Stimulated activated CD4-positive, alpha-beta T cell treated with anti-CD3 and anti-CD28 coated beads, Interleukin-1b, Interleukin-23, amount 100 ng/mL, for 24 hours (primary cell): Measurements from ENCODE around the gene DBI.
A peak's percentile ranks its signal among the peaks of the same experiment; 100 is the strongest.
"Not testable (repeated sequence)": the region's sequence is repeated elsewhere in the genome, so short reads cannot be mapped to it uniquely, and the experiment has no call there.

Source experiments
- DNase-seq, 4 experiments: peaks; one replicate each; pipeline ENCODE4 v3.0.0-alpha.2; 2020; ENCODE audit warnings: low read depth in 4 of 4, low spot score in 1 of 4

Gene DBI

DNA sequence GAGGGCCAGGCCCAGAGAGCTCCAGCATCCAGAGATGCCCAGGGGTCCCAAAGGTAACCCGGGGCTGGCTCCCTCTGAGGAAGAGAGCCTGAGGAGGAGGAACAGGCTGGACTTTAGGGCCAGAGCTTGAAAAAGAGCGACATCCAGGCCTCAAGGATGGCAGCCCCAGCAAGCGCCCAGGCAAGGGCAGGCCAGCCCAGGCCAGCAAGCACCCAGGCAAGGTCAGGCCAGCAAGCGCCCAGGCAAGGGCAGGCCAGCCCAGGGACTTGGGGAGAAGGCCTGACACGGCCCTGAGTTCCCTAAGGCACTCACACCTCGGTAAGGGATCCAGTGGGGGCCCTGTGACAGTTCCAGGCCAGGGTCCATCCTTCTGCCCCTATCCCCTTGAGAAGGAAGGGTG, 30.4 kb downstream of the DBI start:
- no peak for DNase-seq

DNA sequence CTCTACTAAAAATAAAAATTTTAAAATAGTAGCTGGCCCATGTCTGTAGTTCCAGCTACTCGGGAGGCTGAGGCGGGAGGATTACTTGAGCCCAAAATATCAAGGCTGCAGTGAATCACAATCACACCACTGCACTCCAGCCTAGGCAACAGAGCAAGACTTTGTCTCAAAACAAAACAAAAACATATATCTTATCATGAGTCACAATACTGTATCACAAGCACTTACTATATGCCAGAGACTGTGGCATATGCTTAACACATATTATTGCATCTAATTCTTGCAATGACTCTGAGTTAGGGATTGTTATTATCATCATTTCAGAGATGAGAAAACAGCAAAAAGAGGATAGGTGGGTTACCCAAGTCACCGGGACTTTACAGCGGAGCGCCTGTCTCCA, 35.3 kb downstream of the DBI start:
- no peak for DNase-seq

DNA sequence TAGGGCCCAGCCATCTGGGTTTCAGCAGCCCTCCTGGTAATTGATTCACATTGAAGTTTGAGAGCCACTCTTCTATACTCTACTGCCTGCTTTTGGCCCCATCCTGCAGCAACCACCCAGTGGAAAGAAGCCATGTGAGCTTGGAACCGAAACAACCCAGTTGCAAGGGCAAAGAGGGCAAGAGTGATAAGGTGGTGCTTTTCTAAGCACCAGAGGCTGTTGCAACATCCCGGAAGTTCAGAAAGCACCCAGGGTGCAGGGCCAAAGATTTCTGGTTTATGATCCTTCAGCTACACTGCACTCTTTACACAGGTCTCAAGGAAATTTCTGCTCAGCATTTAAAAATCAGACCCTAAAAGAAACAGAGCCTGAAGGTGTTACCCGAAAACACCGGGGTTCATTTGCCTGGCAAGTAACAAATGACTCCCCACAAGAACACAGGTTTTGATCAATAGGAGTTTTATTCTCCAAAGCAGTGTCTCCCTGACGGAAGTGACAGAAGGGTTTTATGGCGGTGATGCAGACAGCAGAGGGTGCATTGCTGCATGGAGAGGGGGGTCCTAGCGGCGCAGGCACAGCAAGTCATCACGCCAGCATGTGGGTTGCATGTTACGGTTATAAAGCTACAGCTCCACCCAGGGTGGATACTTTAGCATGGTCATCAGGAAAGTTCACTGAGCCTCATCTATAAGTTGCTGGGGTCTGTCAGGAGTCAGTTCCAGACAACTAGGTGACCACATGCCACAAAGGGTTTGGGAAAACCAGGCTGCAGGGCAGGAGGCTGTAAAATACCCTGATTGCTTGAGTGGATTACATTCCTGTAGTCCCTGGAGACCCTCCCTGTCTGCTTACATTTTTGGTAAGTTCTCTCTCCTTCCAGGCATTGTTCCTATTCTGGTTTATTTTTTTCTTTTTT, 36.1 kb downstream of the DBI start:
- DNase-seq: no peak

DNA sequence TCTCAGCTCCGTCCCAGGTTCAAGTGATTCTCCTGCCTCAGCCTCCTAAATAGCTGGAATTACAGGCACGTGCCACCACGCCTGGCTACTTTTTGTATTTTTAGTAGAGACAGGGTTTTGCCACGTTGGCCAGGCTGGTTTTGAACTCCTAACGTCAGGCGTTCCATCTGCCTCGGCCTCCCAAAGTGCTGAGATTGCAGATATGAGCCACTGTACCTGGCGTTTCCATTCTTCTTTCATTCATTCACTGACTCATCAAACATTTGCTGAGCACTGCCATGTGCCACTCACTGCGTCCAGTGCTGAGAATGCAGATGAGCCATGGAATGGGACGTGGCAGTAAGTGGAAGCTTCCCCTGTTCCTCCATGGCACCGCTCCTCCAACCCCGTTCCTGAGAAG, 36.8 kb downstream of the DBI start:
- DNase-seq: not testable (repeated sequence)

DNA sequence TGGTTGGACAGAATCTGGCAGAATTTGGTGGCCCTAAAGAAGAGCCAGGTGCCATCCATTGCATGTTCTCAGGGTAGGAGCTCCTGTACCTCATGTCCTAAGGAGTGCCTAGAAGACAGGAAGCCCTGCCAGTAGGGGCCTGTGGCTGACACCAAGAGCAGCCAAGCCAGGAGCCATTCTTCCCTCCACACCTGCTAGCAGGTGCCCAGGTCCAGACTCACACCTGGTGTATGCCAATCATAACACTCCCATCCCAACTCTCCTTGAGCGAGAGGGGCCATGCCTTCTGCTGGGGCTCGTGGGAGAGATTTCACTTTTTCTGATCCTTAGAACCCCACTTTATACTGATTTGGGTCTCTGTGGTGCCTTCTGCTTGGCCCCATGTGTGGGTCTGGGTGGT, 38.4 kb downstream of the DBI start:
- DNase-seq: no peak

DNA sequence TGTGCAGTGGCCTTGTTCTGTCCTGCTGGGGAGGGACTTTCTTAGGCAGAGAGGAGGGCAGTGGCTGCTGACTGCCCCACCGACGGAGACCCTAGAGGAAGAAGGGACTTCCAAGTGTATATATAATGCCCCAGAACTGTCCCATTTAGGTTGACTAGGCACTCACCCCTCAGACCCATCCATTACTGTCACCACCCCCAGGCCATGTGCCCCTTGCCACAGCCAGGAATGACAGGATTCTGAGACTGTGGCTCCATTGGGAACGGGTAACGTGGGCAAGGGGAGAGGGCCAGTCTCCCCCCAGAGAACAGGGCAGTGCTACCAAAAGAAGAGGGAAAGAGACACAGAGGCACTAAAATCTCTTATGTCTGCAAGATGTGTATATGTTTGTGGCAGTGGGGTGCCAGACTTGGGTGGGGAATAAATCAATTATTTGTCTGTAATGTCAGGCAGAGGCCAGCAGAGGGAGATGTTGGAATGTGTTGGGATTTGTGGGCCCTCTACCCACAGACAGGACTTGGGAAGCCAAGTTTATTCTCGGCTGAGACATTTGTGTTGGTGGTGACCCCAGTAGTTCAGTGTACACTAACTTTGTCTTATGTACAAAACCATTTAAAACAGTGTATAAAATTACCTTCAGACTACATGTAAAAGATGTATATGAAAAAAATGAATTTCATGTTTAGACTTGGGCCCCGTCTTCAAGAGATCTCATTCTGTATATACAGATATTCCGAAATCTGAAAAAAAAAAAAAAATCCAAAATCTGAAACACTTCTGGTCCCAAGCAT, 40.8 kb downstream of the DBI start:
- DNase-seq: peak in 1 of 4 experiments; percentile 8

DNA sequence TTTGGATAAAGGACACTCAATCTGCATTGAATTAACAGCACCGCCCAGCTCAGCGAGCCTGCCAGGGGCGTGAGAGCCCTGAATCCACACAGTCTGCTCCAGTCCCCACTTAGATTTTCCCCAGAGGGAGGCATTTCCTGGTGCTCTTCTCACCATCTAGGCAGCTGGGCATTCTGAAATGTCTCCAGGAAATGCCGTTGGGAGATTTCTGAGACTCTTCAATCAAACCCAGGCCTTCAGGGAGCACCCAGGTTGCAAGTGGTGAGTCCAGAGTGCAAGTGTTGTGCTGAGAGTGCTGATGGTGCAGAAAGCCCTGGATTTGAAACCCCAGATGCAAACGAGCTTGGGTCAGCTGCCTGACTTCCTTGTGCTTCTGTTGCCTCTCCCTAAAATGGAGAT, 41.4 kb downstream of the DBI start:
- no peak for DNase-seq

DNA sequence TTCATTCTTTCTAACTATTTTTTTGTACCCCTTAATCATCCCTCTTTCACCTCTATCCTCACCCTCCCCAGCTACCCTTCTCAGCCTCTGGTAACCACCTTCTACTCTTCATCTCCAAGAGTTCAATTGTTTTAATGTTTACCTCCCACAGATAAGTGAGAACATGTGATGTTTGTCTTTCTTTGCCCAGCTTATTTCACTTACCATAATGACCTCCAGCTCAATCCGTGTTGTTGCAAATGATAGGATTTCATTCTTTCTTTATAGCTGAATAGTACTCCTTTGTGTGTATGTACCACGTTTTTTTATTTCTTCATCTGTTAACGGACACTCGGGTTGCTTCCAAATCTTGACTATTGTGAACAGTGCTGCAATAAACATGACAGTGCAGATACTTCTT, 42.7 kb downstream of the DBI start:
- DNase-seq: no peak

DNA sequence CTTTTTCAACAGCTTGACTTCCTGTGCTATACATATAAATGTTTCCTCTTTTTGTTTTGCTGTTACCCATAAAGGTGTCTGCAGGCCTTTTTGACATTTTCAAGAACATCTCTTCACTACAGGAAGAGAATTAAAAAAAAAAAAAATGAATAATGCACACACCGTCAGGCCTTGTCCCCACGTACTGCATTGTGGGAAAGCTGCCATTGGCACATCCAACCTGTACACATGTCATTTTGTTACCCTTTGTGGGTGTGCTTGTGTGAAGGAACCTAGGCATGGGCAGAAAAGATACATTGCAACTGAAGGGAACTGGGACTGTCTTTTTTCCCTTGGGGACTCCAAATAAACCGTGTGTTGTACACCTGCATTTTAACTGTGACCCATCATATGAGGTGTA, 48.1 kb downstream of the DBI start:
- no peak for DNase-seq

DNA sequence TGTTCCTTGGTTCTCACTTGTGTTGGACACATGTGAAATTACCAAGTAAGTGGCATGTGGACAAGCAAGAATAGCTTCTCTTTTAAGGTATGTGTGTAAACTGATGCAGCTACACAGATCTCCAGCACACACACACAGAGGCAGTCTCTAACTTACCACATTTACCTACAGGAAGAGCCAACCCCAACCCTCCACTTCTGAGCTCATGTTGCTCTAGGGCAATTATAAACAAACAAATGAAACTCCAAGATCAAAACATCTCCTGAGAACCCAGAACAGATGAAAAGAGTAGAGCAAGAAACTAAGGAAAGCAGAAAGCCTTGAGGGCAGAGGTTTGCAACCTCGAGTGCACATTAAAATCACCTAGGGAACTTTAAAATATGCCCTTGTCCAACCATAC, 48.9 kb downstream of the DBI start:
- no peak for DNase-seq

DNA sequence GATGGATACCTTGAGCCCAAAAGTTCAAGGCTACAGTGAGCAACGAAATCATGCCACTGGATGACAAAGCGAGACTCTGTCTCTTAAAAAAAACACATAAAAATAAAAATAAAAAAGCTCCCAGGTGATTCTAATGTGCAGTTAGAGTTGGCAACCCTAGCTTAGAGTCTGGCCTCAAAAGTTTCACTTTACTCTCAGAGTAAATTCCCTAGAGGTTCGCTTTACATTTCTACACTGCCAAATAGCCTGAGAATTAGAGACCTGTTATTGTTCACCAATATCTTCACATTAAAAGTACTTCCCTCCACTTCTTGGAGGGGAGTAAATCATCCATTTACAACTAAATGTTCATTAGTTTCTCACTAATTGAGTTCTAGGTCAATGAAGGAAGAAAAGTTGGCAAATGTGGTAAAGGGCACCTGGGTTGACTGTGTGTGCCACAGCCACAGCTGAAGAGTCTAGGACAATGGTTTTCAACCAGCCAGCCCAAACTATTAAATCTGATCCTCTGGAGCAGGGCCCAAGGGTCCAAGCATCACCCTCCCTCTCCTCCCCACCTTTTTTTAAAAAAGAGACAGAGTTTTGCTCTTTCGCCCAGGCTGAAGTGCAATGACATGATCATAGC, 49.6 kb downstream of the DBI start:
- DNase-seq: no peak

DNA sequence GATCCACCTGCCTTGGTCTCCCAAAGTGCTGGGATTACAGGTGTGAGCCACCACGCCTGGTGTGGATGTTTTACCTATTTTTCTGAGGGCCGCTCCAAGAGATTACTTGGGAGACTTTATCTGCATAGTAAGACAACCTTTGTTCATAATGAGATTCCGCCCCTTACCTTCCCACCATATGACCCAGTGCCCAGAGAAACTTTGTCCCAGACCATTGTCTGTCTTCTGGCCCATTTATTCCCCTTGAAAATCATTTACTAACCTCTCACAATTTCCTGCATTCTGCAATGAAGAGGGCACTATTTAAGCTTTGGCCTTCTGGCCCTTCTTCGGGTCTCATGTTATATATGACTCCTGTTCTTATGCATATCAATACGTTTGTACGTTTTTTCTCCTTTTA, 51.1 kb downstream of the DBI start:
- no peak for DNase-seq

DNA sequence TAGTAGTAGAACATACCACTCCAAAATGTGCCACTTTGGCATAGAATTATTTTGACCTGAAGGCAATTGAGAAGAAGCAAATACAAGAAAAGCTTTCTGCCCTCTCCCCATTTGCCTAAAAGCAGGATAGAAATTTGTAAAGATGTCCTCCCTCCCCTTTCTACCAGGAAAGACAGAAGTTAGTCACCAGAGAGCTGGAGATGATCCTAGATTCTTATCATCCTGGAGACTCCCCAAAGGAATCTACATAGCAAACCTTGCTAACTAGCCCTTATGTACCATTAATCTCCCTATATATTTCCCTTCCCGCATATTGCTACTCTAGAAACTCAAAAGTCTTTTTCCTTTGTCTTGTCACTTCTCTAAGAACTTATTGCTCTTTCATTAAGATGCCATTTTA, 52.3 kb downstream of the DBI start:
- DNase-seq: no peak

DNA sequence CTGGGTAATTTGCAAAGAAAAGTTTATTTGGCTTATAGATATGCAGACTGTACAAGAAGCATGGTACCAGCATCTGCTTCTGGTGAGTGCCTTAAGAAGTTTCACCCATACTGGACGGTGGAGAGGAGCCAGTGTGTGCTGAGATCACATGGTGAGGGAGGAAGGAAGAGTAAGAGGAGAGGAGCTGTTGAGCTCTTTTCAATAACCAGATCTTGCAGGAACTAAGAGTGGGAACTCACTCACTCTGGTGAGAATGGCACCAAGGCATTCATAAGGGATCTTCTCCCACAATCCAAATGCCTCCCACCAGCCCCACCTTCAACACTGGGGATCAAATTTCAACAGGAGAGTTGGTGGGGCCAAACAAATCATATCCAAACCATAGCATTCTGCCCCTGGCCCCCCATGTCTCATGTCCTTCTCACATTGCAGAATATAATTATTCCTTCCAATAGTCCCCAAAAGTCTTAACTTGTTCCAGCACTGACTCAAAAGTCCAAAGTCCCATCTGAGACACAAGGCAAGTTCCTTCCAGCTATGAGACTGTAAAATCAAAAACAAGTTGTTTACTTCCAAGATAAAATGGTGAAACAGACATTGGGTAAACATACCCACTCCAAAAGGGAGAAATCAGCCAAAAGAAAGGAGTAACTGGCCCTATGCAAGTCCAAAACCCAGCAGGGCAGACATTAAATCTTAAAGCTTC, 53.2 kb downstream of the DBI start:
- DNase-seq: no peak

DNA sequence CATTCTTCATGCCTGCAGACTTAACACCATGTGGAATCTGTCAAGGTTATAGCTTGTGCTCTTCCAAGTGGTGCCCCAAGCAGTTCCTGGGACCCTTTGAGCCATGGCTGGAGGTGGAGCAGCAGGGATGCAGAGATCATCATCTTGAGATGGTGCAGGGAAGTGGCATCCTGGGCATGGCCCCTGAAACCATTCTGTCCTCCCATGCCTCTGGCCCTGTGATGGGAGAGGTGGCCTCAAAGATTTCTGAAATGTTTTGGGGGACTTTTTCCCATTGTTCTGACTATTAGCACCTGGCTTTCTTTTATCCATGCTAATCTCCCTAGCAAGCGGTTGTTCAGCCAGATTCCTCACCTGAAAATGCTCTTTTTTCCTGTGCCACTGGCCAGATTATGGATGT, 54.5 kb downstream of the DBI start:
- no peak for DNase-seq

DNA sequence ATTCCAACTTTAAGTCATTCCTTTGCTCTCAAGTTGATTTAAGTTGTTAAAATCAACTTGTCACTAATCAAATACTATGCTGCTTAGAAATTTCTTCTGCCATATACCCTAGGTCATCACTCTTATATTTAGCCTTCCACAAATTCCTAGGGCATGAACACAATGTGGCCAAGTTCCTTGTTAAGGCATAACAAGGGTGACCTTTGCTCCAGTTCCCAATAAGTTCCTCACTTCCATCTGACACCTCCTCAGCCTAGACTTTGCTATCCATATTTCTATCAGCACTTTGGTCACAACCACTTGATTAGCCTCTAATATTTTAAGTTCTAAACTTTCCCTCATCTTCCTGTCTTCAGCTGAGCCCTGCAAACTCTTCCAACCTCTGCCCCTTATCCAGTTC, 55.0 kb downstream of the DBI start:
- no peak for DNase-seq
